GM12864 (cell line): Measurements from ENCODE around the gene PIP5KL1.

Experiments
- DNase-seq: peaks from one replicate; pipeline ENCODE4 v3.0.0-alpha.2; 2011; ENCODE audit warnings: low read depth
- H3K4me3 ChIP-seq: 2 replicates; pipeline ENCODE4 v1.5.1; 2011; ENCODE audit warnings: mild to moderate bottlenecking, low read depth, low read length, control low read depth
- CTCF ChIP-seq: IDR thresholded peaks from 2 replicates; pipeline ENCODE4 v1.5.1; 2011; ENCODE audit warnings: low read depth, mild to moderate bottlenecking, moderate library complexity, low read length, control low read depth, inconsistent platforms; ENCODE audit errors: missing control alignments

PIP5KL1 gene

GRCh38 chr9:127943011-127943662 is 12.6 kb upstream of the PIP5KL1 start:
- TF ChIP-seq CTCF, result no peak
- no peak for DNase-seq
- H3K4me3 ChIP-seq, result no peak overlapping the region

GRCh38 chr9:127942216-127943010 is 11.8 kb upstream of the PIP5KL1 start:
- TF ChIP-seq CTCF, result peak; percentile 78
- no peak overlapping the region for H3K4me3 ChIP-seq
- DNase-seq, result no peak

- DNase-seq, result no peak
- no peak overlapping the region for H3K4me3 ChIP-seq
- TF ChIP-seq CTCF, result no peak
Measured at GRCh38 chr9:127941961-127942215, 11.3 kb upstream of the PIP5KL1 start.

GRCh38 chr9:127941062-127941960 is 10.7 kb upstream of the PIP5KL1 start:
- DNase-seq, result no peak
- H3K4me3 ChIP-seq, result no peak overlapping the region
- TF ChIP-seq CTCF, result no peak

GRCh38 chr9:127940593-127940992 is 10.0 kb upstream of the PIP5KL1 start:
- no peak for DNase-seq
- no peak overlapping the region for H3K4me3 ChIP-seq
- TF ChIP-seq CTCF, result no peak

- peak overlapping the region; percentile 92 for H3K4me3 ChIP-seq
- TF ChIP-seq CTCF, result no peak
- DNase-seq, result no peak
Measured at GRCh38 chr9:127938298-127938690, 7.7 kb upstream of the PIP5KL1 start.
